HuH-7 (cell line): ENCODE measurements around the gene ZDHHC11B.
A peak's percentile ranks its signal among the peaks of the same experiment; 100 is the strongest.
"Not testable (repeated sequence)": the region's sequence is repeated elsewhere in the genome, so short reads cannot be mapped to it uniquely, and the experiment has no call there.

ENCODE experiments used
- DNase-seq: peaks from one replicate; pipeline ENCODE4 v3.0.0; 2011; ENCODE audit warnings: low spot score

ZDHHC11B gene

DNA sequence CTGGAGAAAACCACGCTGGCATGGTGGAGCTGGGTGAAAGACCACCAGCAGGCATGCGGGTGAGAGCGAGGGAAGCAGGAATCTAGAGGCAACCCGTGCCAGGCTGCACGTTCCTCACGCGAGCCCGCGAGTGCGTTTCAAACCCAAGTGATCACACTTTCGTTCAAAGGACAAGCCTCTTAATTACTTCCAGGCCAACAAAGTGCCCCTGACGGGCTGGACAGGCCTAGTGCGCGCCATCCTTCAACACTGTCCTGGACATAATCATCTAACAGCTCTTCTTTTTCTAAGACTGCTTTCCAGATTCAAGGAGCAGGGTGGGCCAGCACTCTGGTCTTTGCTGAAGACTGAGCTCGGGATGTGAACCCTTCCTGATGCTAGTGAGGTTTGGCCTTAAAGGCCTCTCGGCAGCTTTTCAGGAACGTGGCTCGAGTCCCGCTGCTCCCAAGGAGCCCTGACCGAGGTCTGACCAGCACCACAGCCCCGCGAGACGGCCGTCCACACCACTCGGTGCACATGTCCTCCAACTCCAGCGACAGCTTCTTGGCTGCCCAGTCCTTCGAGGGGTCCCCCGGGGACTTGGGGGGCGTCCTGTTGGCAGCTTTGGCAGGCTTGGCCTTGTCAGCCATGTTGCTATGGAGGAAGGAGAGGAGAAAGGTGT lies 14.9 kb downstream of the ZDHHC11B start:
- not testable (repeated sequence) for DNase-seq

DNA sequence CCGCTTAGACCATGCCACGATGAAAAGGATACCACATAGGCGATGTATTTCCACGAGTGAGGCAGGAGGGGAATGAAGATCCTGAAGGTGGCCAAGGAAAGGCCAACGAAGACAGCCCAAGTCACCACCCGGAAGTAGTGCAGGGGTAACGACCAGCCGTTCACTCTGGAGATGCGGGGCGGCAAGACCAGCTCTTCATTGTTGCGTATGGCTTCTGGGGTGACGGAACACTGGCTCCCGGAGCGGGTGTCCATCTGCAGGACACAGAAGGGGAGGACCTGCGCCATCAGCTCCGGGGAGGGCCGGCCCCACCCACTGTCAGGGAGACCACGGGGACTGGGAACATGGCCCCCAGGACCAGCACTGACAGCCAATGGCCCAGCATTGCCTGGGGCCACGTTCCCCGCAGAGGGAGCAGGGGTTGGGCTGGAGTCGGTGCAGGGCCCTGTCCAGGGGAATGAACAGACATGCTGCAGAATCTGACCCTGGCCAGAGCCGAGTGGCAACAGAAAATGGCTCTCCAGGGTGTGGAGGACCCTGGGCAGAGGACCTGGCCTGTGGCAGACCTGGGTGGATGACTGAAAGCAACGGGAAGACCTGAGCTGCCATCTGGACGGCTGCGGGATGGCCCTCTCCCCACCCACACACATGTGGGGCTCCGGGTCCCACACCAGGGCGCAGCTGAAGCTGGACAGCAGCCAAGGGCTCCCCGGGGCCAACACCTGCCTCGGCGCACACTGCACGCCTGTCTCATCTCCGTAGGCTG lies 17.7 kb downstream of the ZDHHC11B start:
- no peak for DNase-seq

DNA sequence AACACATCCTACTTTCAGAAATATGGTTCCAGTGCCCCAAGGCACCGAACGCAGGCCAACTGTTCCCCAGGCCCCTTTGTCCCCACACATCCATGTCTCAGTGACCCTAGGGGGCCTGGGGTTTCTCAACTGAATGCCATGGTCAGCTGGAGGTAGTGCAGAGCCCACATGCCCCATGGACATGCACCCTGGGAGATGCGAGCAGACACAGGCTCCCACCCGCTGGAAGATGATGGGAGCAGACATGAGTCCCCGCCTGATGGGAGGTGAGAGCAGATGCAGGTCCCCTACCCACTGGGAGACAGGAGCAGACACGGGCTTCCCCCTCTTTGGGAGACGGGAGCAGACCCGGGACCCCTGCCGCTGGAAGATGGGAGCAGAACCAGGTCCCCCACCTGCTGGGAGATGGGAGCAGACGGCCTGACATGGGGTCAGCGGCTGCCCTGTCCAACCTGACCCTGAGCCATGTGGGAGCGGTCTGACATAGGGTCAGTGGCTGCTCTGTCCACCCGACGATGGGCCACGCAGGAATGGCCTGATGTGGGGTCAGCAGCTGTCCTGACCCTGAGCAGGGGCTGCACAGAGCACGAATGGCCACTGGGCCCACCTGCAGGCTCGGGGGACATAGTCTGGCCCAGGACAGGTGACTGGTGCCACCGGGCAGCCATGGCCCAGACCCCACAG lies 18.4 kb downstream of the ZDHHC11B start:
- DNase-seq, result no peak

DNA sequence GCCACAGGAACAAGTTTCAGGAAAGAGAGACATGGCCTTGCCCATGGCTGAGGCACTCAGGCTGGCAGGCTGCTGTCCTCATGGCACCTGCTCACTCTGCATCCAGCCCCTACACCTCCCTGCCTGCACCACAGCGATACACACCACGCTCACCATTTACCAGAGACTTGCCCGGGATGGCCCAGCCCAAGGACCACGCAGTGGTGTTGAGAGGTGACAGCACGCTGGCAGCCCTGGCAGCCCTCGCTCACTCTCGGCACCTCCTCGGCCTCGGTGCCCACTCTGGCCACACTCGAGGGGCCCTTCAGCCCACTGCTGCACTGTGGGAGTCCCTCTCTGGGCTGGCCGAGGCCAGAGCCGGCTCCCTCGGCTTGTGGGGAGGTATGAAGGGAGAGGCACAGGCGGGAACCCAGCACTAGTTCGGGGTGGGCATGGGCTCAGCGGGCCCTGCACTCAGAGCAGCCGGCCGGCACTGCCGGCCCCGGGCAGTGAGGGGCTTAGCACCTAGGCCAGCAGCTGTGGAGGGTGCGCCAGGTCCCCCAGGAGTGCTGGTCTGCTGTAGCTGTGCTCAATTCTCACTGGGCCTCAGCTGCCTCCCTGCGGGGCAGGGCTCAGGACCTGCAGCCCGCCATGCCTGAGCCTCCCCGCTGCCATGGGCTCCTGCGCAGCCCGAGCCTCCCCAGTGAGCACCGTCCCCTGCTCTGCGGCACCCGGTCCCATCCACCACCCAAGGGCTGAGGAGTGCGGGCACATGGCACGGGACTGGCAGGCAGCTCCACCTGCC lies 20.3 kb downstream of the ZDHHC11B start:
- no peak for DNase-seq

DNA sequence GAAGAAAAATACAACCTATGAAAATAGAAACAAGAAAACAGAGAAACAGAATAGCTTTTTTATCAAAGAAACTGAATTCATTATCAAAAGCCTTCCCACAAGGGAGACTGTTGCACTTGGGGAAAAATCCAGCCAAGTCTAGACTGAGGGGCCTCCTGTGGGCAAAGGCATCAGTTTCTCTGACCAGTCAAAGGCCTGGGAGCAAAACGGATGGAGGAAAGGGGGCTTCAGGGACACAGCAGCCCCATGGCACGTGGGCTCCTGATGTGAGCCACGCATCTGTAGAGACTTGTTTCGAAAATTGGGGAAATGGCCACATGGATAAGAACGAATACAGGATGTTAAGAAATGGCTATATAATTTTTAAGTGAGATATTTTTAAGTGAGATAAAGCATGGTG lies 21.1 kb downstream of the ZDHHC11B start:
- DNase-seq, result no peak

DNA sequence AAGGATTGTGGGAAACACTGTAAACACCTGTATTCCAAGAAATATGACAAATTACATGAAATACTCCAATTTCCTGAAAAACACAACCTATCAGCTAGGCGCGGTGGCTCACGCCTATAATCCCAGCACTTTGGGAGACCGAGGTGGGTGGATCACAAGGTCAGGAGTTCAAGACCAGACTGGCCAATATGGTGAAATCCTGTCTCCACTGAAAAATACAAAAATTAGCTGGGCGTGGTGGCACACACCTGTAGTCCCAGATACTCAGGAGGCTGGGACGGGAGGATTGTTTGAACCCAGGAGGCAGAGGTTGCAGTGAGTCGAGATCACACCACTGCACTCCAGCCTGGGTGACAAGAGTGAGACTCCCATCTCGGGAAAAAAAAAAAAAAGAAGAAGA lies 21.5 kb downstream of the ZDHHC11B start:
- DNase-seq, result not testable (repeated sequence)

DNA sequence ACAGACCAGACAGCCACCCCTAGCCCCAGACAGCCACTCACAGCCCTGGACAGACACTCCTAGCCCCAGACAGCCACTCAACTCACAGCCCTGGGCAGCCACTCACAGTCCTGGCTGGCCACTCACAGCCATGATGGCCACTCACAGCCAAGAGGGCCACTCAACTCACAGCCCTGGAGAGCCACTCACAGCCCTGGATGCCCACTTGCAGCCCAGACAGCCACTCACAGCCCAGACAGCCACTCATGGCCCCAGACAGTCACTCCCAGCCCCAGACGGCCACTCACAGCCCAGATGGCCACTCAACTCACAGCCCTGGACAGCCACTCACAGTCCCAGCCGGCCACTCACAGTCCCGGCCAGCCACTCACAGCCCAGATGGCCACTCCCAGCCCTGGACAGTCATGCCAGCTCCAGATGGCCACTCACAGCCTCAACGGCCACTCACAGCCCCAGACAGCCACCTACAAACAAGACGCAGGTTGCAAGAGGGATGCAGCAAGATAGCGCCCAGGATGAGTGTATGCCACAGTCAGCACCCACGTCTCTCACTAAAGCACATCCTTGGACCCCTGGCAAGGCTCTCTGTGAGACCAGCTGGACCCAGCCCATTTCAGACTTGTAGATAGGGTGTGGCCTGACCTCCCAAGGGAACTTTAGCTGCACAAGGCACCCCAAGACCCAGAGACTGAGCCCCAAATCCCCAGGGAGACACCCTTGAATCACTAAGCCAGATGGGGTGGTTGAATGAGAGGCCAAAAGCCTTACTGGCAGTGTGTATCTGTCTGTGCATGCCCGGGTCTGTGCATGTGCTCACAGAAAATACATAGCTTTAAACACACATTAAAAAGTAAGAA lies 22.4 kb downstream of the ZDHHC11B start:
- DNase-seq, result no peak

DNA sequence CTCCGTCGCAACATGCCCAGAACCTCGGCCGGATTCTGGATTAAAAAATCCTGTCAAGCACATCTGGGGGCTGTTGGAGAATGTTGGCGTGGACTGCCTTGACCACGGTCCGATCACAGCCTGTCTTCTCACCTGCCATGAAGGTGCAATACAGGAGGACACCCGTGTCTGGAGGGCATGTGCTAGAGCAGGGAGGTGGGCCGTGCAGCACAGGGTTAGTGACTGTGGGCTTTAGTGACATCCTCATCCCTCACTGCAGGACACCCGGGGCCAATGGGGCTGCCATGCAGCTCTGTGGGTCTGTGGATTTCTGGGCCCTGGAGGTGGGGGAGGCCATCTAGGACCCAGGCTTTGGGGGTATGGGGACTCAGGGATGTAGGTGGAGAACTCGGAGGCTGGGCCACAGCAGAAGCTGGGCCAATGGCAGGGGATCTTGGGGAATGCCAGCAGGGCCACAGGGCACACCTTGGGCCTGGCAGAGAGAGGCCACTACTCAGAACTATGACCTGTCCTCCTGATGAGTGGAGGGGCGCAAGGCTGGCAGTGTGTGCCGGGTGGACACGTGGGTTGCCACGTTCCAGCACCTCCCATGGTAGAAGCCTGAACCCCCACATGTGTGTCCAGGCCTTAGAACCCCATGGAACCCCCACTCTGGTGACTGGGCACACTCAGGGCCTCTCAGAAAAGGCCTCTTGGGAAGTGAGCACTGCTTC lies 23.3 kb downstream of the ZDHHC11B start:
- no peak for DNase-seq

DNA sequence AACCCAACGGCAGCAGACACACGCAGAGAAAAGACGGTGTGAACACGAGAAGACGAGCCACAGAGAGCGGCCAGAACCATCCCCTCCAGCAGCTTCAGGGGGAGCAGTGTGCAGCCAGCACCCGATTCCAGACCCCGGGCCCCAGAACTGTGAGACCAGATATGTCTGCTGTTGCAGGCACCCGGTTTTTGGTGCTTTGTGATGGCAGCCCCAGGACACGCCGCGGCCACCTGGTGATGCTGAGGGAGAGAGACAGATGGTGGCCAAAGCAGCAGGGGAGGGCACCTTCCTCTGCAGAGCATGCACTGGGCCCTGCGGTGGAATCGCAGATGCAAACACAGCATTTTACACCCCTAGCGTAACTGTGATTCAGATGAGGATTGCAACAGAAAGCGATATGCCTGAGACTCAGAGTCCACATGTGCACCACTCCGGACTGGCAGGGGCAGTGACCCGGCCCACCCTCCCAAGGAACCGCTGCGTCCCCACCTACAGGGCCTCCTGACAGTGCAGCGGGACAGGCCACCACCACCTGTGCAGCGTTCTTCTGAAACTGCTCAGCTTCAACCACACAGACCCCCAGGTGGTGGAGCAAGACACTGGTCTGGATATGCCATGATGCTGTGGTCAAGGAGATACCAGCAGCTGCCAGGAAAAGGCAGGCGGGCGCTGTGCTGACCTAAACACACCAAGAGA lies 24.0 kb downstream of the ZDHHC11B start:
- DNase-seq, result no peak

DNA sequence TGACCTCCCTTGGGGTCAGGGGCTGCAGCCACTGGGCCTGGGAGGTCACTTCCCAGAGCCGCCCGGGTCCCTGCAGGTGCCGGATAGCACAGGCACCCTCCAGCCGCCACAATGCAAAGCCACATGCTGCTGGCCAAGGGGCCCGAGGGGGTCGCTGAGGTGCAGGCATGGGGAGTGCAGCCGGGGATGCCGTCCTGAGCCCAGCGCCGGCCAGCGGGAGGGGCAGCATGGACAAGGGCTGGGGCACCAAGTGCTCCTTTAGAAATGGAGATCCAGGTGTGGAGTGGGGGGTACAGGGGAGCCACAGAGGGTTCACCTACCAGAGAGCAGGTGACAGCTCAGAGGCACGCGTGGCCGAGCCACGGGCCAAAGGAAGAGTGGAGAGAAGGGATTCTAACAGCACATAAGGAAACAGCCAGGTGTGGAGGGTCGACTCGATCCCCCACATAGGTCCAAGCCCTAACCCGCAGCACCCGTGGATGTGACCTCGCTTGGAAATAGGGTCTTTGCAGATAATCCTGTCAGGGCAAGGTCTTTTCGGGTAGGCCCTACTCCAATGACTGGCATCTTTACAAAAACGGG lies 24.7 kb downstream of the ZDHHC11B start:
- DNase-seq, result no peak

DNA sequence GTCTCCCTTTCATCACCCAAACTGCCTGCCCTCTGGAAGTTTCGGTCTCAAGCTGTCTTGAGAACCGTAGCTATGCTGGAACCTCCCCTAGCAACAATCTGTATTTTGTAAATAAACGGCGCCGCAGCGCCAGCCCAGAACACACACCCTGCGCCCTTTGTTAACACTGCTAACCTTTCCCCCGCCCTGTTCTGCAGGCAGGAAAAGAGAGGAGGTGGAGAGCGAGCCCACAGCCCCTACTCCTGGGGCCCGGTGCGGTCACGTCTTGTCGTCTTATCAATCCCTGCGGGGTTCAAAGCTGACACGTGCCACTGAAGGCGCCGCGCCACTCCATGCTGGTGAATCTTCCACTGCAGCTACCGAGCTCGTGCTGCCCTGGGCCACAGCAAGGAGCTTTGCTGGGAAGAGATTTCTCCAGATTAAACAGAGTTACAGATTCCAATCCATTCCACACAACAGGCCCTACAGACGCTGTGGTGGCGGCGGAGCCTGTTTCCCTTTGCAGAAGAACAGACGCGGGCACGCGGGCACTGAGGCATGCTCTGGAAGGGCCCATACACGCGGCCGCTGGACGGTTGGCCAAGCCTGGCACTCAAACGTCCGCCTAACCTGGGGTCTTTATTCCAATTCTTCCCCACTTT lies 25.3 kb downstream of the ZDHHC11B start:
- DNase-seq, result peak; percentile 81

DNA sequence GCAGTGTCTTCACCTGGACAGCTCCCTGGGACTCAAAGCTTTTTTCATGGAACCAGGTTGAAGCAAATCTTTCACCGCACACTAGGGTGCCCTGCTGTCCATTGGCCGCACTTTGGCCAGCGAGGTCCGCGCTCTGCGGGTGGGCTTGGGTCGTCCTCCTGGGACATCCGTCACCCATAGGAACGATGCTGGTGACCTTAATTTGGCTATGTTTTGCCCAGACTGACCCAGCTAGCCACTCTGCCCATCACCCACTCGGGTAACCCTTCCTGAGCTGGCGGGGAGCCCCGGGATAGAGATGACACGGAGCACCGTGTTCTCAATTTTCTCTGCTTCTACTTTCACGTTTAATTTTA lies 25.9 kb downstream of the ZDHHC11B start:
- DNase-seq, result no peak

DNA sequence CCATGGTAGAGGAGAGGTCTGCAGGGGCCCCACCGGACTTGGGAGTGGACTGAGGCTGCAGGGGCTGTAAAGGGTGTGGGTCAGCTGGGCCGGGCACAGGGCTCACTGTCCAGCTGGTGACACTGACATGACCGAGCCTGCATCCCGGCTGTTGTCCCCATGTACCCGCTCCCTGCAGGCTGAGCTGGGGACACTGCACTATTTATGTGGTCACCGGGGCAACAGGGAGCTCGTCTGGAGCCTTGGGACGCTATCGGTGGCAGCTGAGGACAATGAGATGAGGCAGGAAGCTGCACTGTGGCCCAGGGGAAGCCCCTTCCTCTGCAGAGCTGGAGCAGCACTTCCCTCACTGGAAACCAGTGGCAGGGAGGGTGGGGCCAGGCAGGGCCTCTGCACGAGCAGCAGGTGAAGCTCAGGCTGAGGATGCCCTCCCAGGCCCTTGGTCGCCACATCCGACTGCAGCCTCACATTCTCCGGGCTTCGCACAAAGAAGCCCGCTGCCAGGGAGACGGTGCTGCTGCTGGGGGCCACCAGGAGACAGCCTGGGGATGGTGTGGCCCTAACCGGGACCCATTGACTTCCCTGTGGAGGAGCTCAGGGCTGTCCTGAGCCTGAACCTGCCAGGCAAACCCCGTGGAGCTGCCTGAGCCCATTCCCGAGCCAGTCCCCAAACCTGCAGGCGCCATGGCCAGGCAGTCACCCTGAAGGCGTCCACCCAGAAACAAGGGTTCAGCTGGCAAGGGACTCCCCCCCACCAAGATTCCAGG lies 26.4 kb downstream of the ZDHHC11B start:
- DNase-seq, result no peak

DNA sequence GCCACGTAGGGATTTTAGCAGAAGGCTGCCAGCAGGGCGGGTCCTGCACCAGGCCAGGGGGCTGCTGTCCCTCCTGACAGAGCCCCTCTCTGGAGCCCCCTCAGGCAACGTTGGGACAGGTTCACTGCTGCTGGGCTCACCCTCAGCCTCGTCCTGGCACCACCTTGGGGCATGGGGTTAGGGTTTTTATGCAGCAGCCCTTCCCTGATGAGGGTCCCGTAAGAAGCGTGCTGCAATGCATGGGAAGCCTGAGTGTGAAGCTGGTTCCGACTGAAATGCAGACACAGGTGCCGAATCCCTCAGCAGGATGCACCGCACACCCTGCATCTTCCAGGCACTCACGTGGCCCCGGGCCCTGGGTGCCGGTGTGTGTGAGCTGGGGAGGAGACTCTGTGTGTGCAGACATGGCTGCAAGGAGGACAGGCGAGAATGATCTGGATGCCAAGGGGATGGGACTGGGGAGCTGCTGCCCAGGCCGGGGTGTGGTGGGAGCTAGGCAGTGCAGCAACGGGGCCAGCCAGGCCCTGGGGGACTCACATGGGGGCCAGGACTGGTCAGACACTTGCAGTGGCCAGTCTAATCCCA lies 27.1 kb downstream of the ZDHHC11B start:
- DNase-seq, result no peak

DNA sequence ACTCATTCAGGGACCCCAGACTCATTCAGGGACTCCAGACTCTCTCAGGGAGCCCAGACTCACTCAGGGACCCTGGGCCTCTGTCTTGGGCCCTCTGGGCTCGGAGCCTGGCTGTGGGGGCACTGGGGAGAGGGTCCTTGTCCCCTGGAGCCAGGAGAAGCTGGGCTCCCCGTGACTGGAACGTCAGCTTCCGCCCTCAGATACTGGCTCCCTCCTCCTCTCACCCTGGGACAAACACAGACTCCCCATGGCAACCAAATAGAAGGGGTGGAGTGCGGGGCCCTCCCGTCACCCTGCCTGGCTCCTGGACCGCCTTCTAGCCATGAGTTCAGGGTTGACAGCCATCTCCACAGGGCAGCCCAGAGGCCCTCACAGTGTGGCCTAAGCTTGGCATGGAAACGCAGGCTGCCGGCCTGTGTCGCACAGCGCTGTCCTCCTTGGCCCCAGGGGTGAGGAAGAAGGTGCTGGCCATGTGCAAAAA lies 27.6 kb downstream of the ZDHHC11B start:
- no peak for DNase-seq

DNA sequence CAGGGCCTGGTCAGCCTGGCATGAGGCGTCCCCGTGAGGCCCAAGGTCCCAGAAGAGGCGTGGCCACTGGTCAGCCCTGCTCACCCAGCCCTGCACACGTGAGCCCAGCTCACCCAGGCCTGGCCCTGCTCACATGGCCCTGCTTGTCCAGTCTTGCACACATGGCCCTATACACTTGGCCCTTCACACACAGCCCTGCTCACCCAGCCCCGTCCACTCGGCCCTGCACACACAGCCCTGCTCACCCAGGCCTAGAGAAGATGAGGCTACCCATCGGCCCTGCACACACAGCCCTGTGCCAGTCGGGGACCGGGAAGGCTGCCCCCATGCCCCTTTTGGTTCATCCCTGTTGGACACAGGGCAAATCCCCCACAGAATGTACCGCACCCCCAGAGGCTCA lies 28.4 kb downstream of the ZDHHC11B start:
- no peak for DNase-seq

DNA sequence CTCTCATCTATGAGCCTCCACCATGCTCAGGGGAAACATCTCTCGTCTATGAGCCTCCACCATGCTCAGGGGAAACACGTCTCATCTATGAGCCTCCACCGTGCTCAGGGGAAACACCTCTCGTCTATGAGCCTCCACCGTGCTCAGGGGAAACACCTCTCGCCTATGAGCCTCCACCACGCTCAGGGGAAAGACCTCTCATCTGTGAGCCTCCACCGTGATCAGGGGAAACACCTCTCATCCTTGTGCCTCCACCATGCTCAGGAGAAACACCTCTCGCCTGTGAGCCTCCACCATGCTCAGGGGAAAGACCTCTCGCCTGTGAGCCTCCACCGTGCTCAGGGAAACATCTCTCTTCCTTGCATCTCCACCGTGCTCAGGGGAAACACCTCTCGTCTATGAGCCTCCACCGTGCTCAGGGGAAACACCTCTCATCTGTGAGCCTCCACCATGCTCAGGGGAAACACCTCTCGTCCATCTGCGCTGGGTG lies 30.3 kb downstream of the ZDHHC11B start:
- DNase-seq, result not testable (repeated sequence)
